IgD-negative memory B cell (primary cell): Measurements from ENCODE around the gene GALNTL6. TPM values are rescaled to one million over a fixed set of nuclear protein-coding genes. Genes with fewer than 3 reads are reported as not detected.

Experiments used
- H3K27ac Mint-ChIP-seq, 3 donors: one replicate each; pipeline ENCODE4 v1.8.0; 2020 to 2022; ENCODE audit warnings: mild to moderate bottlenecking in 3 of 3, mixed read lengths in 3 of 3, moderate library complexity in 1 of 3
- H3K27me3 Mint-ChIP-seq: one replicate; pipeline ENCODE4 v1.8.0; 2021; ENCODE audit warnings: mixed read lengths
- H3K36me3 Mint-ChIP-seq: one replicate; pipeline ENCODE4 v1.8.0; 2020; ENCODE audit warnings: mild to moderate bottlenecking, mixed read lengths
- H3K4me1 Mint-ChIP-seq, 3 donors: one replicate each; pipeline ENCODE4 v1.8.0; 2020 to 2022; ENCODE audit warnings: mixed read lengths in 3 of 3, mild to moderate bottlenecking in 1 of 3
- H3K4me3 Mint-ChIP-seq, 4 donors: one replicate each; pipeline ENCODE4 v1.8.0; 2020 to 2022; ENCODE audit warnings: mild to moderate bottlenecking in 4 of 4, mixed read lengths in 4 of 4, moderate library complexity in 3 of 4
- H3K9me3 Mint-ChIP-seq, 3 donors: one replicate each; pipeline ENCODE4 v1.8.0; 2020 to 2021; ENCODE audit warnings: mixed read lengths in 3 of 3, mild to moderate bottlenecking in 1 of 3
- polyA plus RNA-seq: library from polyadenylated mRNA; unstranded; fragments of 300-500 nt; fragmentation: Illumina TruSeq; gene quantifications from one replicate; pipeline ENCODE4 v1.2.3, GENCODE V29; 2021

Gene GALNTL6
- polyA plus RNA-seq, 1 donor from 2014 or later = 1.3 TPM

GRCh38 chr4:172758586-172759340 is 945.6 kb downstream of the GALNTL6 start:
- H3K9me3 Mint-ChIP-seq = peaks cover 0 to 2% (median 2%) of the 10 kb centered on the region in 3 donors
- H3K27ac Mint-ChIP-seq = no peak overlapping the region
- no peaks in the 10 kb centered on the region for H3K27me3 Mint-ChIP-seq

DNA sequence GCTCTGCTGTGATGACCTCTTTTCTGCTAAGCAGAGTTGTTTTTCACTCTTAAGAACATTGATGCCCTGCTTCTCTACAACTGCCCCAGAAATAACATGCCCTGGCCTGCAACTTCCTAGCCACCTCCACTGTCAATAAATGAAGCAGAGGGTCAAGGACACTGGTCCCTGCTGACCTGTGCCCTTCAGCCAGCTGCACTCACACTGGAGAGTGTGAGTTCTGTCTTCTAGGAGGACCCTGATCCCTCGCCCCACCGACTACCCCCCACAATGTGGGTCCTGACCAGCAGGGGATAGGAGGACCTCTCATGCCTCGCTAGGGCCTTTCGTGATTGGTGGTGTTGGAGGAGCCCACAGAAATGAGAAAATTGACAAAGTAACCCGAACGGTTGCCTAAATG is 947.3 kb downstream of the GALNTL6 start:
- no peaks in the 10 kb centered on the region for H3K36me3 Mint-ChIP-seq
- H3K27ac Mint-ChIP-seq = no peak overlapping the region
- no peaks in the 10 kb centered on the region for H3K4me1 Mint-ChIP-seq
- H3K27me3 Mint-ChIP-seq = no peaks in the 10 kb centered on the region
- no peak overlapping the region for H3K4me3 Mint-ChIP-seq
- peaks cover 0 to 2% (median 2%) of the 10 kb centered on the region in 3 donors for H3K9me3 Mint-ChIP-seq

More at GRCh38 chr4:172758586-172759340, 945.6 kb downstream of the GALNTL6 start:
- Mint-ChIP-seq H3K36me3 (no peaks in the 10 kb centered on the region), H3K4me1 (no peaks in the 10 kb centered on the region), H3K4me3 (no peak overlapping the region)

DNA sequence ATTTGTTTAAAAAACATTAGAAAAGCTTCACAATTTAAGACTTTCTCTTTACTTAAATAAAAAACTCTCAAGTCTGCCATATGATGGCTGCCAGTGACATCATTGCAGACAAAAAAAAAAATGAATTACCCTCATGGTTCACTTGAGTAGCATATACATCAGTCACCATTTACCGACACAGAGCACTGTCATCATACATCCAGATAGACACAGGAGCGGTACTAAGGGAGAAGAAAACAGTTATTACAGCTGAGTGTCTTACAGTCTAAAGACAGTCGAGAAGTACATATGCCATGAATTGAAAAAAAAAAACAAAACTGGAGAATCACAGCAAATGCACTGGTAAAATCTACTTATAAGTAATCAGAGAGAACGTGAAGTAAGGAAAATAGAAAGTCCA is 949.7 kb downstream of the GALNTL6 start:
- H3K4me1 Mint-ChIP-seq = no peaks in the 10 kb centered on the region
- no peak overlapping the region for H3K27ac Mint-ChIP-seq
- H3K9me3 Mint-ChIP-seq = peaks cover 0 to 2% (median 2%) of the 10 kb centered on the region in 3 donors
- no peaks in the 10 kb centered on the region for H3K27me3 Mint-ChIP-seq
- no peak overlapping the region for H3K4me3 Mint-ChIP-seq
- H3K36me3 Mint-ChIP-seq = no peaks in the 10 kb centered on the region

GRCh38 chr4:172770787-172771186 is 957.6 kb downstream of the GALNTL6 start:
- Mint-ChIP-seq H3K9me3 (peaks cover 0 to 12% (median 0%) of the 10 kb centered on the region in 3 donors), H3K27me3 (no peaks in the 10 kb centered on the region), H3K4me1 (no peaks in the 10 kb centered on the region), H3K27ac (no peak overlapping the region), H3K4me3 (no peak overlapping the region), H3K36me3 (no peaks in the 10 kb centered on the region)

GRCh38 chr4:172772781-172773180 is 959.6 kb downstream of the GALNTL6 start:
- Mint-ChIP-seq H3K36me3 (no peaks in the 10 kb centered on the region), H3K4me3 (no peak overlapping the region), H3K9me3 (peaks cover 0 to 12% (median 0%) of the 10 kb centered on the region in 3 donors)

GRCh38 chr4:172776203-172776861 is 963.1 kb downstream of the GALNTL6 start:
- Mint-ChIP-seq H3K9me3 (peaks cover 0 to 10% (median 0%) of the 10 kb centered on the region in 3 donors), H3K27me3 (no peaks in the 10 kb centered on the region), H3K4me3 (no peak overlapping the region), H3K4me1 (no peaks in the 10 kb centered on the region), H3K36me3 (no peaks in the 10 kb centered on the region), H3K27ac (no peak overlapping the region)

More at GRCh38 chr4:172772781-172773180, 959.6 kb downstream of the GALNTL6 start:
- Mint-ChIP-seq H3K27ac (no peak overlapping the region), H3K27me3 (no peaks in the 10 kb centered on the region), H3K4me1 (no peaks in the 10 kb centered on the region)

GRCh38 chr4:172777729-172778431 is 964.7 kb downstream of the GALNTL6 start:
- no peaks in the 10 kb centered on the region for H3K4me1 Mint-ChIP-seq
- no peak overlapping the region for H3K4me3 Mint-ChIP-seq
- no peaks in the 10 kb centered on the region for H3K27me3 Mint-ChIP-seq
- no peaks in the 10 kb centered on the region for H3K36me3 Mint-ChIP-seq
- H3K27ac Mint-ChIP-seq = no peak overlapping the region
- peaks cover 0 to 4% (median 0%) of the 10 kb centered on the region in 3 donors for H3K9me3 Mint-ChIP-seq

DNA sequence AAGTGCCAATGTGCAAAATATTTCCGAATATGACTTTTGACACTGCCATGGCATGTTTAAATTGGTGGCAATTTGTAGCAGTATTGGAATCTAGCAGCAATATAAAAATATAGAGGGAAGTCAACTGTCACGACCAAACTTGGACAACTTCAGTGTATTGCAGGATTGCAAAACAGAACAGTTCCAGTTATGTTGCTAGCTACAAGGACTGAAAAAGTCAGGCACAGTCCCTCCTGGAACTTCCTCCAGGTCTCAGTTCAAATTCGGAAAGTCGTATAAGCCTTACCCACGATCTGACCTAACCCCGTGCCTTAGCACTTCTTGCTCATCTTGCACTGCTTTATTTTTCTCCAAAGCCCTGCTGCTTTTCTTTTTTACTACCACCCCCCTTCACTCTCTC is 965.4 kb downstream of the GALNTL6 start:
- no peaks in the 10 kb centered on the region for H3K36me3 Mint-ChIP-seq
- H3K9me3 Mint-ChIP-seq = peaks cover 0 to 4% (median 0%) of the 10 kb centered on the region in 3 donors
- H3K27ac Mint-ChIP-seq = no peak overlapping the region

DNA sequence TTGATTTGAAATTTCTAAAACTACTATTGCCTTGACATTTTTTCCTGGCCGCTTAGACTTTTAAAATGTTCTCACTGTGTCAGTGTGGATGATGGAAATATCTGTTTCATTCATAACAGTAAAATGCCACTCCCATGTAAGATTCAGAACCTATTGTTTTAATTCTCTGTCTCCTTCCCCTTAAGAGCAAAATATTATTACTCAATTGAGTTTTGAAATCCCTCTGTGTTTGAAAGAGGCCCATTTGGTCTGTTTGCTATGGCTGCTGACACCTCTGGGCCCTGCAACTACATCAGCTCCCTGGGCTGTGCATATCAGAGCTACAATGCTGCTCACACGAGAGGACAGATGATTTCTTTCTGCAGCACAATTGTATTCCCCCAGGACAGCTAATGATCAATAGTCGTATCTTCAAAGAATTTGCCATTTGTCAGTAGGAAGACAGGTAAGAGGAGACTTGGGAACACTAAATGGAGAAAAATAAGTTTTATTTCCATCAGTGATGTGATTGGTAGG is 967.4 kb downstream of the GALNTL6 start:
- no peaks in the 10 kb centered on the region for H3K36me3 Mint-ChIP-seq
- H3K27ac Mint-ChIP-seq = no peak overlapping the region
- no peaks in the 10 kb centered on the region for H3K4me1 Mint-ChIP-seq
- peaks cover 0 to 2% (median 0%) of the 10 kb centered on the region in 3 donors for H3K9me3 Mint-ChIP-seq
- no peaks in the 10 kb centered on the region for H3K27me3 Mint-ChIP-seq
- no peak overlapping the region for H3K4me3 Mint-ChIP-seq

More for the DNA sequence above, 965.4 kb downstream of the GALNTL6 start:
- Mint-ChIP-seq H3K4me1 (no peaks in the 10 kb centered on the region), H3K27me3 (no peaks in the 10 kb centered on the region), H3K4me3 (no peak overlapping the region)

- Mint-ChIP-seq H3K9me3 (no peaks in the 10 kb centered on the region), H3K27me3 (no peaks in the 10 kb centered on the region), H3K36me3 (no peaks in the 10 kb centered on the region), H3K4me3 (no peak overlapping the region), H3K27ac (no peak overlapping the region), H3K4me1 (no peaks in the 10 kb centered on the region)
Observed at GRCh38 chr4:172785613-172786012, 972.4 kb downstream of the GALNTL6 start.

- Mint-ChIP-seq H3K9me3 (peaks cover 0 to 3% (median 0%) of the 10 kb centered on the region in 3 donors), H3K4me1 (no peaks in the 10 kb centered on the region), H3K36me3 (no peaks in the 10 kb centered on the region), H3K4me3 (no peak overlapping the region), H3K27me3 (no peaks in the 10 kb centered on the region), H3K27ac (no peak overlapping the region)
Observed at GRCh38 chr4:172786039-172786792, 973.0 kb downstream of the GALNTL6 start.

- no peaks in the 10 kb centered on the region for H3K4me1 Mint-ChIP-seq
- H3K27me3 Mint-ChIP-seq = no peaks in the 10 kb centered on the region
- H3K4me3 Mint-ChIP-seq = no peak overlapping the region
- no peaks in the 10 kb centered on the region for H3K36me3 Mint-ChIP-seq
- no peak overlapping the region for H3K27ac Mint-ChIP-seq
- H3K9me3 Mint-ChIP-seq = peaks cover 0 to 3% (median 0%) of the 10 kb centered on the region in 3 donors
Observed at GRCh38 chr4:172787111-172787510, 973.9 kb downstream of the GALNTL6 start.

DNA sequence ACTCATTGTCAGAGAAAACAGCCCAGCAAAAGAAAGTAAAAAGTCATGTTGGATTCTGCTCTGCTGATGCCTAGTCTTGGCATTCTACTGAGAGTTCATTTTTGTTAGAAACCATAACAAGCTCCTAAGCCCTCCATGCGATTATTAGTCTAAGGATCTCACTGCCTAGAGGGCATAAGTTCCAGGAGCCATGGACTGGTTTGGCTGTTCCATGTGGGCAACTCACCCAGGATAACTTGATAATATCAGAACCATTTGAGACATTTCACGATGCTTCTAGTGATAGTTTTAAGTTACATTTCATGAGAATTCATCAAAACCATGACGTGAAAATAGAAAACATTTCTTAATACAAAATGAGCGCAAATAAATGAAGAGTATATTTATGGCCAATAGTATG is 978.6 kb downstream of the GALNTL6 start:
- Mint-ChIP-seq H3K4me1 (no peaks in the 10 kb centered on the region), H3K27me3 (no peaks in the 10 kb centered on the region), H3K36me3 (no peaks in the 10 kb centered on the region), H3K4me3 (no peak overlapping the region), H3K9me3 (peaks cover 0 to 3% (median 0%) of the 10 kb centered on the region in 3 donors), H3K27ac (no peak overlapping the region)

DNA sequence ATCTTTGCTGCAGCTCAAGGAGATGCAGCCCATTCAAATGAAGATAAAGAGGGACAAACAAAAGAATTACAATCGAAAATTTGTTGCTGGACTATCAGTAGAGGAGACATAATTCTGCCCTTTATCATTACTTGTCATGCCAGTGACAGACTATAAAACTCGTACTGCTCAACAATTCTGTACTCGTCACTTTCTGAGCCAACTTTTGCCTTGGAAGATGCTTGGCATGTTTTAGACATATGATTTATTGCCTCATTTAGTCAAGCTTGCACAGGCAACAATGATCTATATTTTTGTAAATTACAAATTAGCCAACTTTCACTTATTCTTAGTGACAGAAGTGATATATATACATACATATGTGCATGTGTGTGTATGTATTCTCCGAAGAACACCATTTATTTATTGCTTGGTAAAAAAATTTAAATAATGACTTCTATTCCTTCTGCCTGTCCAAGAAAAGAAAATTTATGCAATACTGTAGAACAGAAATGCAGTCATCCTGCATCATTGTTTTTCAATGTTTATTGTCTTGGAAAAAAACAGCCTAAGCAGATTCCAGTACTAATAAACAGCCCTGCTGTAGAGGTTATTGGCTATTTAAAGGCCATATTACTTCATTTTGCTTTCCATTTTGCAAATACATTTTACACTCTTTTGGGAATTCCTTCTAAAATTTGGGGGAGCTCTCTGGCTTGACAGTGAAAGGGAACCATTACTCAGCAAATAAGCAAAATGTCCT is 980.5 kb downstream of the GALNTL6 start:
- Mint-ChIP-seq H3K27ac (no peak overlapping the region), H3K9me3 (peaks cover 0 to 3% (median 0%) of the 10 kb centered on the region in 3 donors), H3K4me3 (no peak overlapping the region), H3K4me1 (no peaks in the 10 kb centered on the region), H3K36me3 (no peaks in the 10 kb centered on the region), H3K27me3 (no peaks in the 10 kb centered on the region)
